ENCODE data around the gene HIP1.
"Not testable (repeated sequence)": the region's sequence is repeated elsewhere in the genome, so short reads cannot be mapped to it uniquely, and the experiment has no call there.

HIP1 gene

DNA sequence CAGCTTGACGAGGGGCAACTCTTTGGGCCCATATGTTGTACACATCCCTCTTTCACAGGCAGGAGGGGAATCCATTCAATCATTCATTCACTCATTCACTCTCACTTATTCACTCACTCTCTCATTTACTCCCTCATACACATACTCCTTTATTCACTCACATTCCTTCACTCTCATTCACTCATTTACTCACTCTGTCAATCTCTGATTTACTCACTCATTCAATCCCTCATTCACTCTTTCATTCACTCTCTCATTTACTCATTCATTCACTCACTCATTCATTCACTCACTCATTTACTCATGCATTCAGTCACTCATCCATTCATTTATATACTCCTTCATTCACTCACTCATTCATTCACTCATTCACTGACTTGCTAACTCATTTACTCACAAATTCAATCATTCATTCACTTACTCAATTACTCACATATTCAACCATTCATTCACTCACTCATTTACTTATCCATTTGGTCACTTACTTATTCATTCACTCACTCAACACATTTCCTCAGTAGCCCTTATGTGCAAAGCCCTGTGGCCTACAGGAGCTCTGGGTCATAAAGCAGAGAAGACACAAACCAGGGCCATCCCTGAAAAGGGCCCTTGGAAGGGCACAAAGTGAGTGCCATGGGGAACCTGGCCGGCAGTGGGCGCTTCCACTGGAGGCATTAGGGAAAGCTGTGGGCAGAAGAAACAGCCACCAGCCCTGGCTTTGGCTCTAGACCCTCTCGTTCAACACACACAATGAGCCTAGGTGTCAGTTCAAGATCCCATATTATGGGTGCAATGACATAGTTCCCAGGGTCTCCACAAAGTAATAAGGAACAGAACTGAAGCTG lies 26.0 kb downstream of the HIP1 start:
- DNase-seq (ENCODE audit: low read depth), result no peak

DNA sequence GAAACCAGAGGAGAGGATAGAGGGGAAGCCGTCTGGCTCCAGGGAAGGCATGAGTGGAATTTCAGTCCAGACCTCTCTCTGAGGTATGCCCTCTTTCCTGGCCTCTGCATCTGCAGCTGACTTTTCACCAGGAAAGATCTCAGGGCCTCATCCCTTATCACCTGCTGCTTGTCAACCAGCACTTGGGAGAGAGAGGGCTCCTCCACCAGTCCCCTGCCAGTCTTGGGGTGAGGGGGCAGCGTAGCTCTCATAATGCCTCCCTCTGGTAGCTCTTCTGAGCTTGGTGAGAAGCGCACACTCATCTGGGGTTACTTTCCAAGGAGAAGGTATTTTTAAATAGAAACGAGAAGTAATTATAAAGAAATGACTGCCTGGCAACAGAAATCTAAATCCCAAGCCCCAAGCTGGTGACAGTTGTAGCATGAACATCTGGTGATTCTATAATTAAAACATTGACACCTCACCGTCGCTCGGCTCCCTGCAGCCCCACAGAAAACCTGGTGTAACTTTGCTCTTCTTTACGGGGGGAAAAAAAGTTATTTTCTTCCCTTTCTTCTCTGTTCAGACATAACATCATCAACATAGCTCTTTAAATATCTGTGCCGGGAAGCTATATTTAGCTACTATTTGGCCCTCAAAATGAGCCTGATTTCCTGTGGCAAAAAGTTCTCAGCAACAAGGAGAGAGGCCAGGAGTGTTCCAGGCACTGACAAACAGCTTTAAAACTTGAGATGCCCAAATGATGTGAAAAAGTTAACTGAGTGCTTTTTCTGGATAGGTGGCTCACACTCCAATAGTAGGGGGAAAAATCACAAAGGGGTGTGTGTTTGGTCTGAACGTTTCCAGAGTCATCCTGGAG lies 26.9 kb downstream of the HIP1 start:
- DNase-seq (ENCODE audit: low read depth), result peak; percentile 62

DNA sequence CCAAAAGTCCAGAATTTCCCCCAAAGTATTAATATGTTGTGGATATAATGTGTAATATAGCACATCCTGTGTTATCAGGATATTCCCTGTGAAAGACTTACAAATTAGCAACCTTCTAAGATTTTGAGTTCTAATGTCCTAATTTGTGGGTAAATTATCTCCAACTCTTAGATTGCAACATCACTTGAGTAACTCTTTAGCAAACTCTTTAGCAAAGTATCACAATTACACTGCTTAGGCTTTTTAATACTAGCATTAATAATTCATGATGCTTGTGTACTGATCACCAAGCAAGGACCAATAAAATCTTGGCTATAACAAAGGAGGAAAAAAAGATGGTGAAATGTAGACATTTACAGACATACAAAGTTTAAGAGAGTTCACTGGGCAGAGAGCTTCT lies 27.7 kb downstream of the HIP1 start:
- DNase-seq (ENCODE audit: low read depth), result peak; percentile 13

DNA sequence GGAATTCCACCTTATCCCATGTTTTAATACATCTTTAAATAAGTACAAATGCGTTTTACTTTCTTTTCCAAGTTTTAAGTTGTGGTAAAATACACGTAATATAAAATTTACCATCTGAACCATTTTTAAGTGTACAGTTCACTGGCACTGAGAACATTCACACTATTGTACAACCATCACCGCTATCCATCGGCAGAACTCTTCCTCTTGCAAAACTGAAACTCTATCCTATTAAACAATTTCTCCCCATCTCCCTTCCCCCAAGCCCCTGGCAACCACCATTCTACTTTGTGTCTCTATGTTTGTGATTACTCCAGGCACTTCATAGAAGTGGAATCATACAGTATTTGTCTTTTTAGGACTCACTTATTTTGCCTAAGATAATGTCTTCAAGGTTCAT lies 33.8 kb downstream of the HIP1 start:
- DNase-seq (ENCODE audit: low read depth), result no peak

DNA sequence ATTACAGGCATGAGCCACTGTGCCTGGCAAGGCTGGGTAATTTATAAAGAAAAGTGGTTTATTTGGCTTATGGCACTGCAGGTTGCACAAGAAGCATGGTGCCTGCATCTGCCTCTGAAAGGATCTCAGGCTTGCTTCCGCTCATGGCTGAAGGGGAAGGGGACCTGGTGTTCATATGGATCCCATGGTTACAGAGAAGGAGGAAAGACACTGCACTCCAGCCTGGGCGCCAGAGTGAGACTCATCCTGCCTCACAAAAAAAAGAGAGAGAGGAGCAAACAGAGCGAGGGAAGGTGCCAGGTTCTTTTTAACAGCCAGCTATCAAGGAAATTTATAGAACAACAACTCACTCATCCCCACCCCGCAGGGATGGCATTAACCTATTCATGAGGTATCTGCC lies 36.2 kb downstream of the HIP1 start:
- DNase-seq (ENCODE audit: low read depth), result no peak

DNA sequence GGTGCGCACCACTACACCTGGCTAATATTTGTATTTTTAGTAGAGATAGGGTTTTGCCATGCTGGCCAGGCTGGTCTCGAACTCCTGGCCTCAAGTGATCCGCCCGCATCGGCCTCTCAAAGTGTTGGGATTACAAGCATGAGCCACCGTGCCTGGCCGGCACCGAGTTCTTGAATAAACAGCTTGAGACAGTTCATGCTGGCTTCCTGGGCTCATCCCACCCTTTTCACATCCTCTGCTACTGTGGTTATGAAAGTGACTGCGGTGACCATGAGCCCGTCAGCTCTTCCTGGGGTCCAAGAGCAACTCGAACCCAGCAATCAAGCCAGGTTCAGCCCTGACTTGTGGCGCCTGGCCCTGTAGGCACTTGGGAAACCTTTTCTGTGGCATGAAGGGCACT lies 38.7 kb downstream of the HIP1 start:
- DNase-seq (ENCODE audit: low read depth), result no peak

DNA sequence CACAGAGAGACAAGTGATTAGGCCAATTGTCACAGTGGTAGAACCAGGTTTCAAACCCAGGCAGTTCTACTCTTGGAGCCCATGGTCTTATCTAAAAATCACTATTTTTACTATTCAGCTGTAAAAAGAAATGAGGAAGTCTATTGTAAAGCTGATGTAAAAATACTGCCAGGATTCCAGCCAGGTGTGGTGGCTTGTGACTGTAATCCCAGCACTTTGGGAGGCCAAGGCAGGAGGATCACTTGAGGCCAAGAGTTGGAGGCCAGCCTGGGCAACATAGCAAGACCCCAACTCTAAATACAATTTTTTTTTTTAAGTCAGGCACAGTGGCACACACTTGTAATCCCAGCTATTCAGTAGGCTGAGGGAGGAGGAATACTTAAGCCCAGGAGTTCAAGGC lies 40.4 kb downstream of the HIP1 start:
- no peak for DNase-seq (ENCODE audit: low read depth)

DNA sequence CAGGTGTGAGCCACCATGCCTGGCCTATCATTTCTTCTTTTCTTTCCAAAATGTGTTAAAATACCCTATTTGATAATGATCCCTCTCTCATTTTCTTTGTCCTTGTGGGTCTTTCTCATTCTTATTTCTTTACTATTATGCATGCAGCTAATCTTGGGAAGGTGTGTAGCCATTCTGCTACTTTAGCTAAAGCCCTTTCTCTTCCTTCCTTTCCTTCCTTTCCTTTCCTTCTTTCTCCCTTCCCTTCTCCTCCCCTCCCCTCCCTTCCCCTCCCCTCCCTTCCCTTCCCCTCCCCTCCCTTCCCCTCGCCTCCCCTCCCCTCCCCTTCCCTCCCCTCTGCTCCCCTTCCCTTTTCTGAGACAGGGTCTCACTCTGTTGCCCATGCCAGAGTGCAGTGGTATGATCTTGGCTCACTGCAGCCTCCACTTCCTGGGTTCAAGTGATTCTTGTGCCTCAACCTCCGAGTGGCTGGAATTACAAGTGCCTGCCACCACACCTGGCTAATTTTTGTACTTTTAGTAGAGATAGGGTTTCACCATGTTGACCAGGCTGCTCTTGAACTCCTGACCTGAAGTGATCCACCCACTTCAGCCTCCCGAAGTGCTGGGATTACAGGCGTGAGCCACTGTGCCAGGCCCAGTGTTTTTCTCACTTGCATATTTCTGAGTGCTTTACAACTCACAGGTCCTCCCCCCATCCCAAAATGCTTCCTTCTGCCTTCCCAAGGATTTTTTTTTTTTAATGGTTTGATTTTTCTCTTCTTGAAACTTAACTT lies 42.3 kb downstream of the HIP1 start:
- DNase-seq (ENCODE audit: low read depth), result no peak

DNA sequence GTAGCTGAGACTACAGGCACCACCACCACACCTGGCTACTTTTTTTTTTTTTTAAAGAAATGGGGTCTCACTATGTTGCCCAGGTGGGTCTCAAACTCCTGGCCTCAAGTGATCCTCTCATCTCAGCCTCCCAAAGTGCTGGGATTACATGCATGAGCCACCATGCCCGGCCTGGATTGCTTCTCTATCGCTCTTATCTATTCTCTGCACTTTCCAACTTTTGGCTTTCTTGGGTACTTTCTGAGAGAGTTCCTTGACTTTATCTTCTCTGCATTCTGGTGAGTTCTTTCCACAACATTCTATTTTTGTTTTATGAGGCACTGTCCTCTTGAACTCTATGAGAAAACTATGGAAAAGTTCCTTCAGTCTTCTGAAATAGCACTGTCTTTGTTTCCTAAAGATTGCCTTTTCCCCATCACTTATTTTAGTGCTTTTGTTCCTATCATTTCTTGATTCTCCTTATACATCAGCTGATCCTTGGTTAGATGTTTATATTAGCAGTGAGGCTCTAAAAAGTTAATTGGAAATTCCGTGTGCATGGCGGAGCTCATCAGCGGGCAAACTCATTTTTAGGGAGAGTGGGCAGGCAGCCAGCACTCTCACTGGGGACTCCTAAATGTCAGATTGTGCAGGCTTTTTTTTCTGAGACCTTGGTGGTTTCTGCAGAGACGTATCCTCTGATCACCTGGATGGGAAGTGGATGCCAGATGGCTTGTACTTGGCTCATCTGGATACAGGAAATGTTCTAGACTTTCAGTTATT lies 43.9 kb downstream of the HIP1 start:
- no peak for DNase-seq (ENCODE audit: low read depth)

DNA sequence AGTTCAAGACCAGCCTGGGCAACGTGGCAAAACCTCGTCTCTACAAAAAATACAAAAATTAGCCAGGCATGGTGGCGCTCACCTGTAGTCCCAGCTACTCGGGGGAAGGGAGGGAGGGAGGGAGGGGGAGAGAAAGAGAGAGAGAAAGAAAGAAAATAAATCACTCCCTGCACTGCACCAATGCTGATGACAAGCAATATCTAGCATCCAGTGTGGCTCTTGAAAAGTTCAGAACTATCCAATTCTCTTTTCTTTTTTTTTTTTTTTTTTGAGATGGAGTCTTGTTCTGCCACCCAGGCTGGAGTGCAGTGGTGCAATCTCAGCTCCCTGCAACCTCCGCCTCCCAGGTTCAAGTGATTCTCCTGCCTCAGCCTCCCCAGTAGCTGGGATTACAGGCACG lies 45.1 kb downstream of the HIP1 start:
- not testable (repeated sequence) for DNase-seq (ENCODE audit: low read depth)

DNA sequence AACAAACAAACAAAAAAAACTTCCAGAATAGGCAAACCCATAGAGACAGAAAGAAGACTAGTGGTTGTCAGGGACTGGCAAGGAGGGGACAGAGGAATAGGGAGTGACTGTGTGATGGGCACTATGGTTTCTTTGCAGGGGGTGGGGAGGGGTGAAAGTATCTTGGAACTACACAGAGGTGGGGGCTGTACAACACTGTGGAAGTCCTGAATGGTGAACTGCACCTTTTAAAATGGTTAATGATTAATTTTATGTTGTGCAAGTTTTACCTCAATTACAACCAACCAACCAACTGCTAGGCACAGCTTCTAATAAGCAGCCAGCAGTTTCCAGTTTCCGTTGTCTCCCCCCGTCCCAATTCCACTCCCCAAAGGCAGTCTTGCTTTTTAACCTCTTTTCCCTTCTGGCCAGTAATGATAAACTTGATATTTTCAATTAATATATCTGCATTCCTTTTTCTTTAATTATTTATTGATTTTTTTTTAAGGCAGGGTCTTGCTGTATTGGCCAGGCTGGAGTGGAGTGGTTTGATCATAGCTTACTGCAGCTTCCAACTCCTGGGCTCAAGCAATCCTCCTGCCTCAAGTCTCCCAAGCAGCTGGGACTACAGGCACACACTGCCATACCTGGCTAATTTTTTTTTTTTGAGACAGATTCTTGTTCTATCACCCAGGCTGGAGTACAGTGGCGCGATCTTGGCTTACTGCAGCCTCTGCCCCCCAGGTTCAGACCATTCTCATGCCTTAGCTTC lies 46.8 kb downstream of the HIP1 start:
- DNase-seq (ENCODE audit: low read depth), result no peak

DNA sequence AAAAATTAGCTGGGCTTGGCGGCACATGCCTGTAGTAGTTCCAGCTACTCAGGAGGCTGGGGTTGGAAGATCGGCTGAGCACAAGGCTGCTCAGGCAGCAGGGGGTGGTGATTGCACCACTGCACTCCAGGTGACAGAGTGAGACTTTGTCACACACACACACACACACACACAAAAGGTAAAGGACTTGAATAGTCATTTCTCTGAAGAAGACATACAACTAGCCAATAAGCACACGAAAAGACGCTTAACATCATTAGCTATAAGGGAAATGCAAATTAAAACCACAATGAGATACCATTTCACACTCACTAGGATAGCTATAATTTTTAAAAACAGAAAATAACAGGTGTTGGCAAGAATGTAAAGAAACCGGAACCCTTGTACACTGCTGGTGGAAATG lies 48.6 kb downstream of the HIP1 start:
- DNase-seq (ENCODE audit: low read depth), result no peak

DNA sequence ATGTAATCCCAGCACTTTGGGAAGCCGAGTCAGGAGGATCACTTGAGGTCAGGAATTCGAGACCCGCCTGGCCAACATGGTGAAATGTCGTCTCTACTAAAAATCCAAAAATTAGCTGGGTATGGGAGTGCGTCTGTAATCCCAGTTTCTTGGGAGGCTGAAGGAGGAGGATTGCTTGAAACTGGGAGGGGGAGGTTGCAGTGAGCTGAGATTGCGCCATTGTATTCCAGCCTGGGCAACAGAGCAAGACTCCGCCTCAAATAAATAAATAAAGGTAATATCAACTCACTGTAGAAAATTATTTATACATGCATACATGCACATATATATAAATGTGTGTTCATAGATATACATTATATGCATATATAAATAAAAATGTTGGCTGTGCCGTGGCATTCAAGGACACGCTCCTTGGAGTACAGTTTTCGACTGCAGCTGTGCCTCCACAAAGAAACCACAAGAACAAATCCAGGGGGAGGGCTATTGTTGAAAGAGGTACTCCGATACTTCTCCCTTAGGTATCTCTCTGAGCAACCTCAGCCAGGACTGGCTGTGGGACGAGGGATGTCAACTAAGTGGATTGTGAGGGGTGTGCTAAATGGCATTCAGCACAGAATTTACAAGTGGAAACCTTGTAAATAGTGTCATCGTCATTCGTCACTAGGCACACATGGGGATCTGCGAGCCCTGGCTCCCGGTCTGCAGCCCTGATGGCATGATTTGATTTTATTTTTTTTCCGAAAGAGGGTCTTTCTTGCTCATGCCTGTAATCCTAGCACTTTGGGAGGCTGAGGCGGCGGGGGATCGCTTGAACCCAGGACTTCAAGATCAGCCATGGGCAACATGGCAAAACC lies 49.3 kb downstream of the HIP1 start:
- no peak for DNase-seq (ENCODE audit: low read depth)

DNA sequence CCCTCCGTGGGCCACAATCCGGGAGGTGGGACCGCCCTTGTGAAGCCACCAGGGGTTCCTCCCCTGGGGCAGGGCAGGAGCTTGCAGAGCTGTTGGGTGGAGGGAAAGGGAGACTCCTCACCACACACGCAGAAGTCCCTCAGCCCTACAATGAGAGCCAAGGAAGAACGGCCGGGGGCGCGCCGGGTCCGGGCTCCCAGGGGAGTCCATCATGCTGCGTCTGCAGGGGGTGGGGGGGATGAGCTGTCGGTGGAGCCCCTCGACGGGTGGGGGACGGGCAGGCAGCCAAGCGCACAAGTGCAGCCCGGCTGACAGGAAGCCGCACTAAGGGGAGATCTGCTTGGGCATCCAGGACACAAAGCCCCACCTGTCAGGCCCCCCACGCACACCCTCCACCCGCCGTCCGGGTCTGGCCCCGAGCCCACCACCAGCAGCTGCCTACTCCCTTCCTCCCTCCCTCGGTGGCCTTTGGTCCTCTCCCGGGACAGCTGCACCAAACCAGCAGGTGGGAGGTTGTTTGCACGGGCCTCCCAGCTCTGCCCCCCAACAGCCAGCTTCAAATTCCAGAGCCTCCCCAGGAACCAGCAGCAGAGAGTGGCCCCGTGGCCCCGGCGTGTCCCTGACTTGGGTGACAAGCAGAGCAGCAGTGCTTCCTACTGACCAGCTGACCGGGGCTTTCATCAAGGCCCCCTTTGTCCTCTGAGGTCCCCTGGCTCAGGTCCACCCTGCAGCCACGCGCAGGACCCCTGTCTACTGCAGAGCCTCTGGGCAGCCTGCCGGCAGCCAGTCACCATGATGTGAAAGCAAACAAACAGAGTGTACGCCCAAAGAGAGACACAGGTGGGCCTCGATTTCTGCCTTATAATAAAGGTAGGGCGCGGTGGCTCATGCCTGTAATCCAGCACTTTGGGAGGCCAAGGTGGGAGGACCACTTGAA lies 50.3 kb downstream of the HIP1 start:
- DNase-seq (ENCODE audit: low read depth), result no peak

DNA sequence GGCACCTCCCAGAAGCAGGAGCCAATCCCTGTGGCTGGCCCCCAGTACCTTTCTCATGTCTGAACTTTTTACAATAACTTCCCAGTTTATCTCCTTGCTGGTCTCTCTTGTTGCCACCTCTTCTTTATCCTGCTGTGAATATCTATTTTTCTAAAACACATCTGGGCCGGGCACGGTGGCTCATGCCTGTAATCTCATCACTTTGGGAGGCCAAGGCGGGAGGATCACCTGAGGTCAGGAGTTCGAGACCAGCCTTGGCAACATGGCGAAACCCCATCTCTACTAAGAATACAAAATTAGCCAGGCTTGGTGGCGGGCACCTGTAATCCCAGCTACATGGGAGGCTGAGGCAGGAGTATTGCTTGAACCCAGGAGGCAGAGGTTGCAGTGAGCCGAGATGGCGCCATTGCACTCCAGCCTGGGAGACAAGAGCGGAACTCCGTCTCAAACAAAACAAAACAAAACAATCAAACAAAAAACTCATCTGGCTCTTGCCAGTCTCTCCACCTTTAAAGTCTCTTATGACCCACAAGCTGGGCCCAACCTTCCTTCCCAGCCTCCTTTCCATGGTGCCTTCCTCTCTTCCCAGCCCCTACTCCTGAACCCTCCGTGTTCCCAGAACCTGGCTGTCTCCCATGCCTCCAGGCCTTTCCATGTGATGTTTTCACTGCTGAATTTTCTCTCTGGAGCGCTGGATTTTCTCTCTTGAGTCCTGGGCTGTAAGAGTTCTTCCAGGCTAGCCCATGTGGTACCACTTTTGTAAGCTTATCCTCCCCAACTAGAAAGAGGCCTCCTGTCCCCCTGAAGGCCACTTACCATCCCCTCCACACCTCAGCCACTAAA lies 51.3 kb downstream of the HIP1 start:
- DNase-seq (ENCODE audit: low read depth), result no peak

DNA sequence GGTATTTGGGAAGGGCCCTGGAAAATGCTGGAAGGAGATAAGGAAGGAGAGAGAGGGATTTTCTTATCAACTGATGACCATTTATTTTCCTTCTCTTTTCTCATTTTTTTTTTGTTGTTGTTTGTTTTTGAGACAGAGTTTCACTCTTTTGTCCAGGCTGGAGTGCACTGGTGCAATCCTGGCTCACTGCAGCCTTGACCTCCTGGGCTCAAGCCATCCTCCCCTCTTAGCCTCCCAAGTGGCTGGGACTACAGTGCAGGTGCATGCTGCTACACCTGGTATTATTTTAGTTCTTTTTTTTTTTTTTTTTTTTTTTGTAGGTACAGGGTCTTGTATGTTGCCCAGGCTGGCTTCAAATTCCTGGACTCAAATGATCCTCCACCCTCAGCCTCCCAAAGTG lies 52.2 kb downstream of the HIP1 start:
- DNase-seq (ENCODE audit: low read depth), result no peak

DNA sequence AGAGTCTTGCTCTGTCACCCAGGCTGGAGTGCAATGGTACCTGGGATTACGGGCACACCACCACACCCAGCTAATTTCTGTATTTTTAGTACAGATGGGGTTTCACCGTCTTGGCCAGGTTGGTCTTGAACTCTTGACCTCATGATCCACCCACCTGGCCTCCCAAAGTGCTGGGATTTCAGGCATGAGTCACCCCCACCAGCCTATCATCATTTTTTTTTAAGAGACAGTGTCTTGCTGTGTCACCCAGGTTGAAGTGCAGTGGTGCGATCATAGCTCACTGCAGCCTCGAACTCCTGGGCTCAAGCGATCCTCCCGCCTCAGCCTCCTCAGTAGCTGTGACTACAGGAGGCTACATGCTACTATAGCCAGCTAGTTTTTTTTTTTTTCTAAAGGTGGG lies 56.7 kb downstream of the HIP1 start:
- not testable (repeated sequence) for DNase-seq (ENCODE audit: low read depth)

DNA sequence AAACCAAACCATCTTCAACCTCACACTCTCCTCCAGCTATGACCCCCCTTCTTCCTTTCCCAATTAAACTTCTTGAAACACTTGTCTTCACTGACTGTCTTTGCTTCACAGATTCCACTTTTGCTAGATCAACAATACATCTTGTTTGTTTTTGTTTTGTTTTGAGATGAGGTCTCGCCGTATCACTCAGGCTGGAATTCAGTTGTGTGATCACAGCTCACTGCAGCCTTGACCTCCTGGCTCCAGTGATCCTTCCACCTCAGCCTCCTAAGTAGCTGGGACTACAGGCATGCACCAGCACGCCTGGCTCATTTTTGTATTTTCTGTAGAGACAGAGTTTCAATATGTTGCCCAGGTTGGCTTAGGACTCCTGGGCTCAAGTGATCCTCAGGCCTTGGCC lies 59.7 kb downstream of the HIP1 start:
- DNase-seq (ENCODE audit: low read depth), result no peak
